ENCODE results near the gene RANBP17. TPM values are rescaled to one million over a fixed set of nuclear protein-coding genes. Genes with fewer than 3 reads are reported as not detected.

Gene RANBP17
- total and polyA plus RNA-seq, 2 of the 4 experiments (the other 2 are of a cell fraction), result 8.2 to 29.0 TPM

DNA sequence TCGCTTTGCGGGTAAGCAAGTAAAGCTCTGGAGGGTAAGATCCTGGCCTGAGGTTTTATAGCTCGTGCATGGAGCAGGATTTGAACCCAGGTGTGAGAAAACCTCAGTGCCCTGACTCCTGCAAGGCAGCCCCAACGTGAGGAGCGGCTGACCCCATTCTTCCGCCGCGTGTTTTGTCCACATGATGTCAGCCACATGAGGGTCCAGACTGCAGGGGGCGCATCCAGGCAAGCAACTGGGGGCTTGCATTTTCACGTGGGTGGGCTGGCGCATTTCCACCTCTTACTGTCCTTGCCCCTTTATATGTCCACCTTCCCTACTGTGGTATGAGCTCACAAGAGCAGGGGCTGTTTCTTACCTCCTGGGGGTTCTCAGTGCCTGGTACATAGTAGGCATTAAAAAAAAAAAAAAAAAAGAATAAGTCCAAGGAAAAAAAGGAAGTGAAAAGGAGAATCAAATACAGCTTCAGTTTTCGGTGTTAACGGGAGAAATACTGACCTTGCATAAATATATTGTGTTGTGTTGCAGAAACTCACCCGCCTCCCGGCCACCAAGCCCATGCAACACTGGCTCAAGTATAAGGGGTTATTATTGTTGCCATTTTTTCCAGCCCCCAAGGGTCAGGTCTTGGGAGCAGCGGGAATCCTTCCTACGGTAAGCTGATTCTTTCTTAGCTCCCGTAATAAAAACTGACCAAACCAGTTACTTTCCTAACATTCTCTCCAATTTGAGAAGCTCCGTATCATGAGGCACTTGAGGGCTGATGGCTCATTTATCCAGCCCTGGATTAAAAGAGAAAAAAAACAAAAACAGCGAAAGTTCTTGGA is 462.2 kb downstream of the RANBP17 start:
- Histone ChIP-seq H3K4me1 (ENCODE audit: control insufficient read depth, insufficient read depth, low read length) (no peaks in the 10 kb centered on the region), H3K4me2 (ENCODE audit: low read depth, low read length) (no peak overlapping the region), H3K79me1 (ENCODE audit: low read depth in 1 of 2, low read length in 2 of 2) (no peaks in the 10 kb centered on the region), H3K14ac (replicated peaks; ENCODE audit: low read depth, low read length) (no peak overlapping the region), H3K4me3 (ENCODE audit: insufficient read depth, low read depth, low read length) (no peak overlapping the region), H3K23ac (ENCODE audit: low read depth, low read length) (no peak overlapping the region), H4K8ac (ENCODE audit: low read depth in 2 of 2, low read length in 2 of 2) (no peak overlapping the region), H2BK20ac (ENCODE audit: low read depth, low read length) (no peak overlapping the region), H3K9me1 (ENCODE audit: insufficient read depth, low read length) (no peaks in the 10 kb centered on the region), H2BK15ac (ENCODE audit: low read depth, low read length) (no peak overlapping the region), H3K9me3 (ENCODE audit: control insufficient read depth, insufficient read depth, low read length) (peaks cover 3% of the 10 kb centered on the region; the same call in 1 of the 2 replicates), H3K27ac (ENCODE audit: insufficient read depth, low read length) (no peak overlapping the region), H2AFZ (replicated peaks; ENCODE audit: low read length, poor library complexity) (no peak overlapping the region), H3K36me3 (ENCODE audit: control insufficient read depth, insufficient read depth, low read length) (no peaks in the 10 kb centered on the region), H2BK120ac (ENCODE audit: low read depth, low read length) (no peak overlapping the region), H3K18ac (ENCODE audit: low read depth, low read length) (no peak overlapping the region), H4K91ac (ENCODE audit: insufficient read depth, low read depth, low read length) (no peak overlapping the region), H3K27me3 (ENCODE audit: control insufficient read depth, insufficient read depth, low read length) (peaks cover 61% of the 10 kb centered on the region), H4K5ac (ENCODE audit: low read depth, low read length) (no peak overlapping the region), H3K4ac (ENCODE audit: low read depth, low read length) (no peak overlapping the region), H3K9ac (ENCODE audit: low read depth, low read length) (no peak overlapping the region), H2AK9ac (replicated peaks; ENCODE audit: low read depth, low read length, poor library complexity) (no peak overlapping the region), H2BK5ac (ENCODE audit: low read depth, low read length, poor library complexity, severe bottlenecking) (no peak overlapping the region), H3K56ac (ENCODE audit: extremely low read depth, insufficient read depth, low read length) (no peak overlapping the region), H2AK5ac (ENCODE audit: low read depth, low read length) (no peak overlapping the region), H4K20me1 (ENCODE audit: insufficient read depth, low read length) (no peaks in the 10 kb centered on the region)
- dilution Hi-C loops (cut with HindIII; ENCODE audit: low sequenced_read_pairs, unreplicated experiment), result no loop called here
- ChIA-PET POLR2A (ENCODE audit: unreplicated experiment) (no interaction called here), CTCF (interaction anchor here (0.8 to 2.0 kb wide), 2 partner anchors 10 to 116 kb away, joined by 4 to 10 read pairs; no protein-coding TSS in a partner anchor)
- in situ Hi-C loops (cut with MboI; ENCODE audit: low sequenced_read_pairs), result no loop called here
- ATAC-seq (ENCODE audit: low read depth) (no peak), DNase-seq (no peak)
- WGBS, 2 experiments (ENCODE audit: extremely low coverage in 2 of 2, insufficient read length in 1 of 2), result 35% methylated on average over 5 of the region's 20 CpGs; no CpG with 5 or more reads in 1 of the 2 experiments
- TF ChIP-seq RAD21 (IDR thresholded peaks at IDR 0.05; ENCODE audit: low read length) (no peak), CHD1 (IDR thresholded peaks at IDR 0.05; ENCODE audit: low read depth, low read length) (no peak), MAFK (IDR thresholded peaks at IDR 0.05; ENCODE audit: low read depth, low read length) (no peak), RFX5 (IDR thresholded peaks at IDR 0.05; ENCODE audit: low read depth, low read length) (no peak), POLR2A (IDR thresholded peaks at IDR 0.05; ENCODE audit: low read depth, low read length) (no peak), CEBPB (IDR thresholded peaks at IDR 0.05; ENCODE audit: low read depth, low read length) (no peak)
- no TSS peak for BruUV-seq (replicated peaks)
- intact Hi-C loops (cut with micrococcal nuclease), result no loop called here

Measured in IMR-90 (cell line).